Fibroblast of mammary gland (primary cell): Measurements from ENCODE around the gene SPATA2L.
A peak's percentile ranks its signal among the peaks of the same experiment; 100 is the strongest.

Source experiments
- DNase-seq: peaks from one replicate; pipeline ENCODE4 v3.0.0-alpha.2; 2010; ENCODE audit warnings: low read depth
- H3K4me3 ChIP-seq: 2 replicates; pipeline ENCODE4 v1.5.1; 2011; ENCODE audit warnings: low read depth, mild to moderate bottlenecking, low read length, moderate library complexity; ENCODE audit not compliant: control insufficient read depth
- TF ChIP-seq, protein P1 (sequence below): conservative IDR thresholded peaks from 2 replicates; pipeline ENCODE4 v1.5.1; 2011; ENCODE audit warnings: low read depth, low read length, inconsistent platforms; ENCODE audit not compliant: control insufficient read depth, insufficient read depth

Gene SPATA2L

GRCh38 chr16:89721546-89722391, 20.3 kb upstream of the SPATA2L start:
- peak overlapping the region; percentile 70 for H3K4me3 ChIP-seq
- DNase-seq, result peak; percentile 46
- TF ChIP-seq, protein P1, sequence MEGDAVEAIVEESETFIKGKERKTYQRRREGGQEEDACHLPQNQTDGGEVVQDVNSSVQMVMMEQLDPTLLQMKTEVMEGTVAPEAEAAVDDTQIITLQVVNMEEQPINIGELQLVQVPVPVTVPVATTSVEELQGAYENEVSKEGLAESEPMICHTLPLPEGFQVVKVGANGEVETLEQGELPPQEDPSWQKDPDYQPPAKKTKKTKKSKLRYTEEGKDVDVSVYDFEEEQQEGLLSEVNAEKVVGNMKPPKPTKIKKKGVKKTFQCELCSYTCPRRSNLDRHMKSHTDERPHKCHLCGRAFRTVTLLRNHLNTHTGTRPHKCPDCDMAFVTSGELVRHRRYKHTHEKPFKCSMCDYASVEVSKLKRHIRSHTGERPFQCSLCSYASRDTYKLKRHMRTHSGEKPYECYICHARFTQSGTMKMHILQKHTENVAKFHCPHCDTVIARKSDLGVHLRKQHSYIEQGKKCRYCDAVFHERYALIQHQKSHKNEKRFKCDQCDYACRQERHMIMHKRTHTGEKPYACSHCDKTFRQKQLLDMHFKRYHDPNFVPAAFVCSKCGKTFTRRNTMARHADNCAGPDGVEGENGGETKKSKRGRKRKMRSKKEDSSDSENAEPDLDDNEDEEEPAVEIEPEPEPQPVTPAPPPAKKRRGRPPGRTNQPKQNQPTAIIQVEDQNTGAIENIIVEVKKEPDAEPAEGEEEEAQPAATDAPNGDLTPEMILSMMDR, result no peak

DNA sequence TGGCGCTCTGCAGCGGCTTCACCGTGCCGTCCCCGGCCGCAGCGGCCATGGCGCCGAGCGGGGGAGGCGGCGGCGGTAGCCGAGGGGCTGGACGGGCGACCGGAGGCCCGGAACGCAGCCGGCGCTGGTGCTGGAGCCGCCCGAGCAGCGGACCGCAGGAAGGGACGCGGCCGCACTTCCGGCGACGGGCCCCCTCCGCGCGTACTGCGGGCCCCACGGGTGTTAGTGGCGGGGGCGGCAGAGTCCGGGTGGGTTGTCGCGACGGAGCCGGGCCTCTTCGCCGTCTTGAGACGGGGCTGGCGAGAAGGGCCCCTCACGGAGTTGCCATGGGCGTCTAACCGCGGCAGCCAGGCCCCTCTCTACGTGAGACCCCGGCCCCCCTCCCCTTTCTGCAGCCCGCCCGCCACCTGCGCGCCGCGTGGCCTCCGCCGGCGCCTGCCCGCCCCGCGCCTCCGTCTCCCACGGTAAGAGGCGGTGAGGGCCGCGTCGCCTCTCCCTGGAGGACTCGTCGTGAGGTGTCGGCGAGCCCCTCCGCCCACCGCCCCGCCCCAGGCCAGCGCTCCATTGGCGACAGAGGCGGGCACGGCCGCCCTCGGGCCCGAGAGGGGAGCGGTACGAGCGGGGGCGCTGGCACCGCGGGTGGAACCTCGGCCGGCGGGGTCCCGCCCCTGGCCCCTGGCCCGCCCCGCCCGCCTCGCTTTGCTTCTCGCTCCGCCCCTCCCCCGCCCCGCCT, 19.5 kb upstream of the SPATA2L start, which contains the start of the genes VPS9D1 and ZNF276:
Gene VPS9D1 (minus strand): TSS at position 86 of the 733 bp plus-strand sequence. CDS start 37 bp downstream, at position 49.
Gene ZNF276 (plus strand): TSS at position 725 of the 733 bp plus-strand sequence. CDS start 104 bp downstream, outside the sequence.
- H3K4me3 ChIP-seq, result peak within 1 kb of the TSS; percentile 70
- DNase-seq, result peak; percentile 68
- TF ChIP-seq, protein P1, result no peak

- H3K4me3 ChIP-seq, result peak overlapping the region; percentile 70
- no peak for DNase-seq
- TF ChIP-seq, protein P1, result no peak
Observed at GRCh38 chr16:89720551-89720812, 19.0 kb upstream of the SPATA2L start.

- TF ChIP-seq, protein P1, result no peak
- H3K4me3 ChIP-seq, result no peak overlapping the region
Observed at GRCh38 chr16:89717688-89718505, 16.4 kb upstream of the SPATA2L start.

GRCh38 chr16:89716916-89717687, 15.6 kb upstream of the SPATA2L start:
- H3K4me3 ChIP-seq, result no peak overlapping the region
- TF ChIP-seq, protein P1, result no peak
- no peak for DNase-seq

More at GRCh38 chr16:89717688-89718505, 16.4 kb upstream of the SPATA2L start:
- DNase-seq, result no peak
